Nephron progenitor cell (in vitro differentiated cells): ENCODE measurements around the gene PDE2A.

Experiments used
- DNase-seq: peaks from one replicate; pipeline ENCODE4 v3.0.0; 2021
- H3K27ac Mint-ChIP-seq: 2 replicates; pipeline ENCODE4 v1.8.0; 2021; ENCODE audit warnings: mild to moderate bottlenecking, moderate library complexity, mixed read lengths
- H3K27me3 Mint-ChIP-seq: 2 replicates; pipeline ENCODE4 v1.8.0; 2021; ENCODE audit warnings: mild to moderate bottlenecking, low read depth, mixed read lengths; ENCODE audit not compliant: poor library complexity
- H3K36me3 Mint-ChIP-seq: 2 replicates; pipeline ENCODE4 v1.8.0; 2021; ENCODE audit warnings: low read depth, mixed read lengths
- H3K4me1 Mint-ChIP-seq: 2 replicates; pipeline ENCODE4 v1.8.0; 2021; ENCODE audit warnings: mixed read lengths
- H3K4me3 Mint-ChIP-seq: 2 replicates; pipeline ENCODE4 v1.8.0; 2021; ENCODE audit warnings: mild to moderate bottlenecking, moderate library complexity, mixed read lengths
- H3K9me3 Mint-ChIP-seq: 2 replicates; pipeline ENCODE4 v1.8.0; 2021; ENCODE audit warnings: mild to moderate bottlenecking, moderate library complexity, mixed read lengths
- CTCF ChIP-seq: fragments of 200-600 bp; sonication (generic); IDR thresholded peaks from 2 replicates; pipeline ENCODE4 v1.5.0; 2021; ENCODE audit warnings: antibody characterized with exemption

Gene PDE2A

GRCh38 chr11:72609045-72609444, 65.2 kb downstream of the PDE2A start:
- Mint-ChIP-seq H3K9me3 (no peaks in the 10 kb centered on the region), H3K36me3 (no peaks in the 10 kb centered on the region), H3K4me1 (peaks cover 16% of the 10 kb centered on the region), H3K27me3 (peaks cover 34% of the 10 kb centered on the region), H3K27ac (no peak overlapping the region), H3K4me3 (no peak overlapping the region)
- TF ChIP-seq CTCF, result peak; percentile 41
- DNase-seq, result no peak

DNA sequence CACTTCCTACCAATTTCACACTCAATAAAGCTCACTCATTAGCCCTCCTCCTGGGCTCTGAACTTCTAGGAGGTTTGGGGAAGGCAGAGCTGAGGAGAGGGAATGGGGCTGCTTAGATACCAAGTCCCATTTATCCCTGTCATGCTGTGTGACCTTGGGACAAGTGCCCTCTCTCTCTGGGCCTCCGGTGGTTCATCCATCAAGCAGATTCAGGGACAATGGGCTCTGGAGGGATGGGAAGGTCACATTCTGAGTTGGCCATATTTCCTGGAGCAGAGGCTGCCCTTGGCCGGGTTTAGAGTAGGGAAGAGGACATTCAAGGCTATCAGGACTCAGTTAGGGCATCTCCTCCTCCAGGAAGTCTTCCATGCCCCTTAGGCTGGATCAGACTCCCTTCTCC, 66.7 kb downstream of the PDE2A start:
- no peaks in the 10 kb centered on the region for H3K9me3 Mint-ChIP-seq
- H3K4me3 Mint-ChIP-seq, result no peak overlapping the region
- TF ChIP-seq CTCF, result no peak
- peaks cover 36% of the 10 kb centered on the region for H3K27me3 Mint-ChIP-seq
- no peak for DNase-seq
- H3K4me1 Mint-ChIP-seq, result peaks cover 15% of the 10 kb centered on the region
- no peaks in the 10 kb centered on the region for H3K36me3 Mint-ChIP-seq
- H3K27ac Mint-ChIP-seq, result no peak overlapping the region

DNA sequence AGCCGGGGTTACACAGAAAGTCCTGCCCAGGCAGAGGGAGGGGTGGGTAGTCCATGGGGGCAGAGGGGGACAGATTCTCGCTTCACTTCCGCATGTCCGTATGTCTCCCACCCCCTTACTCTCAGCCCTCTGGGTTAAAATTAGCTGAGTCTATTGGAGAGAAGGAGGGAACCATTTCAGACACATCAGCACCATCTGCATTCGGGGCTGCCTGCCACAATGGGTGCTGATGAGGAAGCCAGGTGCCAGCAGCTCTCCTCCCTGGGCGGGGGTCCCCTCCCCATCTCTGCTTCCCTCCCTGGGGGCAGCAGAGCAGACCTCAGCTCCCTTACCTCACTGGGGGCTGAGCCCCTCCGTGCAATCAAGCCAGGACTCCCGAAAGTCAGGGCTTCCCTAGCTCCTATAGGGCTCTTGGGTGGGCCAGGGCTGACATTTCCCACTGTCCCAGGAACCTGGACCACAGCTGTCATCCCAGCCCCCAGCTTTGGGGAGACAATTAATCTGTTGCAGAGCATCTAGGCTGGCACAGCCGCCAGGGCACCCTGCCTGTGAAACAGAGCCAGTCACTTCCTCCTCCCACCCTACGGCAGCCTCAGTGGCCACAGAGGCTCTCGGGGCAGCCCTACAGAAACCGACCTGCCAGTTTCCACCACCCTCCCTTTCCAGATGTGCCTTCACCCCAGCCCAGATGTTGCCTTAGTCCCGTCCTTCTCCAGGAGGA, 67.3 kb downstream of the PDE2A start:
- Mint-ChIP-seq H3K4me3 (no peak overlapping the region), H3K4me1 (peaks cover 12% of the 10 kb centered on the region), H3K36me3 (no peaks in the 10 kb centered on the region), H3K9me3 (no peaks in the 10 kb centered on the region), H3K27ac (no peak overlapping the region), H3K27me3 (peaks cover 36% of the 10 kb centered on the region)
- TF ChIP-seq CTCF, result no peak
- DNase-seq, result no peak

DNA sequence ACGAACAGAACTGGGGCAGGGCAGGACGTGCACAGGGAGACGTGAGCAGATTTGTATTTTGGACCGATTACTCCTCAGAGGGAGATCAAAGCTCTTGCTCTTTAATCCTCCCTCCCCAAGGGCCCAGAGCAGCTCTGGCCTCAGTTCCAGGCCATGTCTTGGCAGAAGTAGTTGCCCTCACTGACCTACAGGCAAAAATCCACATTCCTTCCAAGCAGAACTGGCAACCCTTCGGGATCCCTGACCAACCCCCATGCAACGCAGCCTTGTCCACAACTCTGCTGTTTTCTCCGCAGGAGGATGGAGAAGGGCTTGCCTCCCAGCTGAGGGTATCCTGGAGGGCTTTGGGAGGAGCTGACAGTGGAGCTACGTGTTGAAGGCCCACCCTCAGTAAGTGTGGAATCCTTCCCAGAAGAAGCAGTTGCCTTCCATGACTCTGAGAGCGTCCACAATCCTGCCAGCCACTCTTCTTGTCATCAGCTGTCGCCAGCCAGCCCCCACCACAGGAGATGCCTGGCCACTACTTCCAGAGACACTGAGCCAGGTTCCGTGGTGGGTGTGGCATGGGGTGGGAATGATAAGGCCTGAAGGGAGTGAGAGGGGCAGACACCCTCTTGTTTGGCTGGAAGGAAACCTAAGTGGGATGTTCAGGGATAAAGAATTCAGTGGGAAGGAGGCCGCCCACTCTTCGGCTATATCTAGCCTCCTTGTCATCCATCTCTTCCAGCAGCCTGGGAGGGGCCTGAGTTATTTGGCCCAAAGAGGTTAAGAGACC, 68.1 kb downstream of the PDE2A start:
- Mint-ChIP-seq H3K27ac (no peak overlapping the region), H3K27me3 (peaks cover 36% of the 10 kb centered on the region), H3K36me3 (no peaks in the 10 kb centered on the region), H3K4me1 (peaks cover 10% of the 10 kb centered on the region), H3K4me3 (no peak overlapping the region), H3K9me3 (no peaks in the 10 kb centered on the region)
- DNase-seq, result no peak
- no peak for TF ChIP-seq CTCF

- Mint-ChIP-seq H3K4me3 (no peak overlapping the region), H3K27me3 (peaks cover 31% of the 10 kb centered on the region), H3K27ac (no peak overlapping the region), H3K36me3 (no peaks in the 10 kb centered on the region), H3K4me1 (peaks cover 14% of the 10 kb centered on the region), H3K9me3 (no peaks in the 10 kb centered on the region)
- no peak for DNase-seq
- no peak for TF ChIP-seq CTCF
Measured at GRCh38 chr11:72604256-72604655, 70.0 kb downstream of the PDE2A start.
